ENCODE results near the gene TRMT2A.

Gene TRMT2A

GRCh38 chr22:20062043-20062765 is 54.8 kb downstream of the TRMT2A start:
- H3K4me3 ChIP-seq (ENCODE audit: low read depth in 1 of 2, low read length in 1 of 2): no peak overlapping the region
- no peaks in the 10 kb centered on the region for H3K4me1 ChIP-seq (ENCODE audit: control insufficient read depth in 1 of 2, insufficient read depth in 1 of 2, low read depth in 1 of 2, low read length in 1 of 2)
- H3K27ac ChIP-seq: no peak overlapping the region
- no peaks in the 10 kb centered on the region for H3K27me3 ChIP-seq
- no peak for TF ChIP-seq CTCF (IDR thresholded peaks at IDR 0.05)
- no peaks in the 10 kb centered on the region for H3K9me3 ChIP-seq
- peaks cover 91% of the 10 kb centered on the region for H3K36me3 ChIP-seq

Measured in neutrophil (primary cell).